Suprapubic skin (tissue), 4 donors: ENCODE measurements around the gene NOVA2. TPM values are rescaled to one million over a fixed set of nuclear protein-coding genes. Genes with fewer than 3 reads are reported as not detected.

Source experiments
- DNase-seq, 2 donors: peaks; one replicate each; pipeline ENCODE4 v3.0.0-alpha.2; 2019; ENCODE audit warnings: low spot score in 2 of 2
- H3K27ac ChIP-seq: fragments of 200-600 bp; sonication (generic); one replicate; pipeline ENCODE4 v1.5.1; 2019
- H3K27me3 ChIP-seq: fragments of 200-600 bp; sonication (generic); one replicate; pipeline ENCODE4 v1.5.1; 2019
- H3K36me3 ChIP-seq: fragments of 200-600 bp; sonication (generic); one replicate; pipeline ENCODE4 v1.5.1; 2019
- H3K4me1 ChIP-seq: fragments of 200-600 bp; sonication (generic); one replicate; pipeline ENCODE4 v1.5.1; 2019
- H3K4me3 ChIP-seq: fragments of 200-600 bp; sonication (generic); one replicate; pipeline ENCODE4 v1.5.1; 2019; ENCODE audit warnings: mild to moderate bottlenecking
- H3K9me3 ChIP-seq: fragments of 200-600 bp; sonication (generic); one replicate; pipeline ENCODE4 v1.5.1; 2019
- EP300 ChIP-seq: sonication (generic); formaldehyde crosslinking; IDR thresholded peaks from one replicate; pipeline ENCODE4 v1.6.1; 2017; ENCODE audit warnings: antibody characterized with exemption
- POLR2A ChIP-seq, 2 donors: fragments of 450-650 bp; IDR thresholded peaks; one replicate each; pipeline ENCODE4 v1.6.1; 2017; ENCODE audit warnings: antibody characterized with exemption in 2 of 2, mild to moderate bottlenecking in 2 of 2, moderate library complexity in 2 of 2
- POLR2AphosphoS5 ChIP-seq, 3 donors: sonication (generic); formaldehyde crosslinking; IDR thresholded peaks; one replicate each; pipeline ENCODE4 v1.6.1; 2017; ENCODE audit warnings: antibody characterized with exemption in 3 of 3
- WGBS: methylation state at CpG from one replicate; pipeline ENCODE4 v1.1.5; 2018; 5-methylcytosine and 5-hydroxymethylcytosine counted together
- total RNA-seq, 4 donors: library from RNA; depleted of rRNA; stranded (reverse); fragments of >200 nt; gene quantifications; one replicate each; pipeline ENCODE4 v1.1.0, GENCODE V29; 2016
- TF ChIP-seq, protein P1 (sequence below), 2 donors: fragments of 200-600 bp in 1 of 2; fragments of 450-650 bp in 1 of 2; sonication (generic) in 1 of 2; IDR thresholded peaks; one replicate each; pipeline ENCODE4 v1.5.1; 2016 to 2019; ENCODE audit warnings: antibody characterized with exemption in 2 of 2, mild to moderate bottlenecking in 1 of 2, moderate library complexity in 1 of 2

NOVA2 gene
- total RNA-seq, 4 donors from 2014 or later, result 0.21 to 0.97 (median 0.55) TPM

DNA sequence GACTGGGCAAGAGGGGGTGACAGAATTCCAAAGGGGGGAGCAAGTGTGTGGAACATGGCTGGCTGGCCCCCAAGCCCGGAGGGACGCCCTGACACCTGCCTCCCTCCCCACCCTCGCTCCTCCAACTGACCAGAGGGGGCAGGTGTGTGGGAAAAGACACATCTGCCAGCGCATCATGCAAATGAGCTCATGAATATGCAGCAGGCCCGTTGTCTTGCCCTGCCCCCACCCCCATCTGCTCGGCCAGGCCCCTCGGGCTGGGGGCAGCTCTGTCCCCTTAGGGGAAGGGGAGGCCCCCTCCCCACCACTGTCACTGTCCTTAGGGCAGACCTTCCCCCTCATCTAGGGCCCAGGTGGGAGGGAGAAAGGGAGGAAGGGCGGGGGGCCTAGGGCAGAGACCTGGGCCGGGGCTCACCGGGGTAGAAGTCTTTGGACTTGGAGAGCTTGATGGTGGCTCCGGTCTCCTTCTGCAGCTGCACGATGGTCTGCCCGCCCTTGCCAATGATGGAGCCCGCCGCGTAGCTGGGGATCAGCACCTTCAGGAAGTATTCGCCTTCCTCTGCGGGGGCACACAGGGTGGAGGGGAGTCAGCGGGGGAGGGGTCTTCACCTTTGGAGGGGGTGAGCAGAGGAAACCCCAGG, 12.9 kb downstream of the NOVA2 start:
- Histone ChIP-seq H3K27me3 (peaks cover 75% of the 10 kb centered on the region), H3K27ac (no peak overlapping the region), H3K4me1 (no peaks in the 10 kb centered on the region), H3K36me3 (no peaks in the 10 kb centered on the region), H3K4me3 (no peak overlapping the region), H3K9me3 (no peaks in the 10 kb centered on the region)
- no peak for TF ChIP-seq EP300
- TF ChIP-seq, protein P1, sequence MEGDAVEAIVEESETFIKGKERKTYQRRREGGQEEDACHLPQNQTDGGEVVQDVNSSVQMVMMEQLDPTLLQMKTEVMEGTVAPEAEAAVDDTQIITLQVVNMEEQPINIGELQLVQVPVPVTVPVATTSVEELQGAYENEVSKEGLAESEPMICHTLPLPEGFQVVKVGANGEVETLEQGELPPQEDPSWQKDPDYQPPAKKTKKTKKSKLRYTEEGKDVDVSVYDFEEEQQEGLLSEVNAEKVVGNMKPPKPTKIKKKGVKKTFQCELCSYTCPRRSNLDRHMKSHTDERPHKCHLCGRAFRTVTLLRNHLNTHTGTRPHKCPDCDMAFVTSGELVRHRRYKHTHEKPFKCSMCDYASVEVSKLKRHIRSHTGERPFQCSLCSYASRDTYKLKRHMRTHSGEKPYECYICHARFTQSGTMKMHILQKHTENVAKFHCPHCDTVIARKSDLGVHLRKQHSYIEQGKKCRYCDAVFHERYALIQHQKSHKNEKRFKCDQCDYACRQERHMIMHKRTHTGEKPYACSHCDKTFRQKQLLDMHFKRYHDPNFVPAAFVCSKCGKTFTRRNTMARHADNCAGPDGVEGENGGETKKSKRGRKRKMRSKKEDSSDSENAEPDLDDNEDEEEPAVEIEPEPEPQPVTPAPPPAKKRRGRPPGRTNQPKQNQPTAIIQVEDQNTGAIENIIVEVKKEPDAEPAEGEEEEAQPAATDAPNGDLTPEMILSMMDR (IDR thresholded peaks at IDR 0.05), result no peak
- no peak for TF ChIP-seq POLR2AphosphoS5 (IDR thresholded peaks at IDR 0.05)
- TF ChIP-seq POLR2A (IDR thresholded peaks at IDR 0.05), result no peak
- DNase-seq, result no peak
- 25% methylated on average over 16 of the region's 19 CpGs for WGBS

DNA sequence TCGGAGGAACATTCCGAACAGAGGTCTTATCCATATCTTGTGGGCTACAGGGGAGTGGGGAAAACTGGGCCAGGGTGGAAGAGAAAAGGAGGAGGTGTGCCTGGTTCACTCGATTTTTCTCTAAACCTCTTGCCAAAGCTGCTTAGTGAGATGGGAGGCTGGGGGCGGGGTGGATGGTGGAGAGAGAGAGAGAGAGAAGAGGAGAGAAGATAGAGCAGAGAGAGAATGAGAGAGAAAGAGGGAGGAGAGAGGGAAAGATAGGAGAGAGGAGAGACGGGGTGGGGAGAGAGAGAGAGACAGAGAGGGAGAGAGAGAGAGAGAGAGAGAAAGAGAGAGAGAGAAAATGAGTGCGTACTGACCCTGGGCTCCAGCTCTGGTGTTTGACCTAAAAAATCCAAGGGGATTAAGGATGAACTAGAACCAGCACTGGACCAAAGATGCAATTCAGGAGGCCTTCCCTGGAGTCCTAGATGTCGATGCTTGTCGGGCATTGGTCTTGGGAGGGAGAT, 14.1 kb downstream of the NOVA2 start:
- no peak overlapping the region for H3K4me3 ChIP-seq
- peaks cover 75% of the 10 kb centered on the region for H3K27me3 ChIP-seq
- DNase-seq, result no peak
- no peak overlapping the region for H3K27ac ChIP-seq
- H3K9me3 ChIP-seq, result no peaks in the 10 kb centered on the region
- H3K4me1 ChIP-seq, result no peaks in the 10 kb centered on the region
- H3K36me3 ChIP-seq, result no peaks in the 10 kb centered on the region
- TF ChIP-seq, protein P1 (IDR thresholded peaks at IDR 0.05), result no peak
- TF ChIP-seq POLR2AphosphoS5 (IDR thresholded peaks at IDR 0.05) (no peak), POLR2A (IDR thresholded peaks at IDR 0.05) (no peak), EP300 (no peak)
- 62% methylated on average over 8 of the region's 8 CpGs for WGBS

DNA sequence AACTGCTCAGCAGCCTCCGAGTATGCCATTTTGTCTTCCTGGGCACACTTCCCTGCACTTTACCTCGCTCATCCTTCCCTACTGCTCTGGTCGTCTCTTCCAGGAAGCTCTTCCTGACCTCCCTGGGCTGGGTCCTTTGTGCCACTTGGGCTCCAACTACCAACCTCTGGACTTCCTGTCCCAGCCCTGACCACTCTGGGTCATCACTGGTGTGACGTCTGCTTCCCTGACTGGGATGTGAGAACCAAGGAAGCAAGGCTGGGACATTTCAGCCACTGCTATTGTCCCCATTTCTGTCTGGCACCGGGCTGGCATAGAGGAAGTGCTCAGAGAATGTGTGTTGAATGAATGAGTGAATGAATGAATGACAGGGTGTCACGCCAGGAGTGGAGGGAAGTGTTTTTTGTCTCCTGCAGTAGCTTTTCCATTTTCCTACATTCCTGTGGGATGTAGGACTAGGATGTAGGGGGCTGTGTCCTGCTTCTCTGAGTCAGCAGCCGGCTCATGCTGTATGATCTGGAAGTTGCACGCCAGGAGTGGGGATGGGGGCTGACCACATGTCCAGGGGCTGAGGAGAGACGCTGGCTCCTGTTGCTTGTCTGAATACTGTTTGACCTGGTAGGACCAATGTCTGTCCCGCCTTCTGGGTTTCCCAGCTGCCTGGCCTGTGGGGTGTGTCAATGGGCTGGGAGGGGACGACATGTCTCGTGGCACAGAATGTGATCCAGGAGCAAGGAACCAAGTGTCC, 14.7 kb downstream of the NOVA2 start:
- no peak for DNase-seq
- TF ChIP-seq POLR2AphosphoS5 (IDR thresholded peaks at IDR 0.05) (no peak), EP300 (no peak), POLR2A (IDR thresholded peaks at IDR 0.05) (no peak)
- TF ChIP-seq, protein P1 (IDR thresholded peaks at IDR 0.05), result no peak
- Histone ChIP-seq H3K27me3 (peaks cover 79% of the 10 kb centered on the region), H3K4me1 (no peaks in the 10 kb centered on the region), H3K27ac (no peak overlapping the region), H3K4me3 (no peak overlapping the region), H3K9me3 (no peaks in the 10 kb centered on the region), H3K36me3 (no peaks in the 10 kb centered on the region)
- 66% methylated on average over 10 of the region's 12 CpGs for WGBS

DNA sequence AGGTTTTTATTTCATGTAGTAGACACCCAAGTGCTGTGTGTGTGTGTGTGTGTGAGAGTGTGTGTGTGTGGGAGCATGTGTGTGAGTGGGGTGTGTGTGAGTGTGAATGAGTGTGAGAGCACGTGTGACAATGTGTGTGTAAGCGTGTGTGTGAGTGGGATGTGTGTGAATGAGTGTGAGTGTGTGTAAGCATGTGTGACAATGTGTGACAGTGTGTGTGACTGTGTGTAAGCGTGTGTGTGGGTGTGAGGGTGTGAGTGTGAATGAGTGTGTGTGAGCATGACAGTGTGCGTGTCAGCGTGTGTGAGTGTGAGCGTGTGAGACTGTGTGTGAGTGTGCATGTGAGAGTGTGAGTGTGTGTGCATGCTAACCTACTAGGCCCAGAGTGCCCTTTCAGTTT, 15.3 kb downstream of the NOVA2 start:
- Histone ChIP-seq H3K4me1 (no peaks in the 10 kb centered on the region), H3K9me3 (no peaks in the 10 kb centered on the region), H3K4me3 (no peak overlapping the region), H3K36me3 (no peaks in the 10 kb centered on the region), H3K27ac (no peak overlapping the region), H3K27me3 (peaks cover 80% of the 10 kb centered on the region)
- TF ChIP-seq, protein P1 (IDR thresholded peaks at IDR 0.05), result no peak
- TF ChIP-seq POLR2A (IDR thresholded peaks at IDR 0.05), result no peak
- no peak for TF ChIP-seq POLR2AphosphoS5 (IDR thresholded peaks at IDR 0.05)
- no peak for TF ChIP-seq EP300
- WGBS, result 86% methylated on average over 6 of the region's 6 CpGs
- no peak for DNase-seq

DNA sequence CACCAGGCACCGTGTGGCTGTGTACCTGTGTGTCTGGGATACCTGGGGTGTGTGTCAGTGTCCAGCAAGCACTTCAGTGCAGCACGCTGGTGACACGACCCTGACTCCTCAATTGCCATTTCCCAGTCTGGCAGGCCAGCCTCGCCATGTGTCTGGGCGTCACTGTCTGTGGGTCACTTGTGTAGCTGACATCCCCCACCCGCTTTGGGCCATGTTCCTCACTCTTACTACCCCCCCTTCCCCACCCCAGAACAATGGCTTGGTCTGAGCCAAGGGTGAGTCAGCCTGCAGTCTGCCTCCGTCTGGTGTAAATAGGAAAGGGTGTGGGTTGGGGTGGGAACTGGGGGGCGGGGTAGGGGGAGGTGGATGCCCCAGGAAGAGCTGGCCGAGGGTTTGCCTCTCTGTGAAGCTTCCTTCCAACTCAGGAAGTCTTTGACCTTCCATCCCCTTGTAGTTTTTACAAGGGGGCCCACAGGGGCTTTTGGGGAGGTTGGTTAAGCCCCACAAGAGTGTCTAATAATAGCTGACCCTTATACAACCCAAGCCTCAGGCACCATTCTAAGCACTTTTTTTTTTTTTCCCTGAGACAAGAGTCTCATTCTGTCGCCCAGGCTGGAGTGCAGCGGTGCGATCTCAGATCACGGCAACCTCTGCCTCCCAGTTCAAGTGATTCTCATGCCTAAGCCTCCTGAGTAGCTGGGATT, 17.6 kb downstream of the NOVA2 start:
- no peaks in the 10 kb centered on the region for H3K9me3 ChIP-seq
- H3K4me3 ChIP-seq, result no peak overlapping the region
- H3K36me3 ChIP-seq, result no peaks in the 10 kb centered on the region
- 41% methylated on average over 13 of the region's 13 CpGs for WGBS
- no peak for DNase-seq
- peaks cover 6% of the 10 kb centered on the region for H3K4me1 ChIP-seq
- TF ChIP-seq EP300, result no peak
- TF ChIP-seq, protein P1 (IDR thresholded peaks at IDR 0.05), result no peak
- TF ChIP-seq POLR2AphosphoS5 (IDR thresholded peaks at IDR 0.05), result no peak
- no peak for TF ChIP-seq POLR2A (IDR thresholded peaks at IDR 0.05)
- peaks cover 65% of the 10 kb centered on the region for H3K27me3 ChIP-seq
- peak overlapping the region; percentile 30 for H3K27ac ChIP-seq
